HepG2 (cell line): ENCODE results near the gene RAB40C. TPM values are rescaled to one million over a fixed set of nuclear protein-coding genes. Genes with fewer than 3 reads are reported as not detected.

Experiments
- ATAC-seq: fragments of 200-7000 bp; cut with Tn5 transposase; 3 replicates; pipeline ENCODE4 v1.9.1; 2020; ENCODE audit warnings: mild to moderate bottlenecking, moderate library complexity
- BruUV-seq: library from RNA; stranded (reverse); fragments of 400-500 nt; replicated peaks from 2 replicates; lab custom pipeline; 2021; lab: Mats Ljungman, UMichigan
- CTCF ChIA-PET: fragments of 300-600 bp; formaldehyde crosslinking; extraction: SDS; loops from one replicate; lab custom pipeline; 2021; ENCODE audit warnings: low total read pairs, inconsistent platforms, low intra/inter-chr PET ratio; lab: Yijun Ruan, JAX
- POLR2A ChIA-PET: fragments of 350-600 bp; sonication (Branson Sonifier 250); formaldehyde crosslinking; loops from one replicate; lab custom pipeline; 2020; ENCODE audit warnings: antibody characterized with exemption, inconsistent platforms; lab: Yijun Ruan, JAX
- DNase-seq: peaks from one replicate; pipeline ENCODE4 v3.0.0-alpha.2; 2015; ENCODE audit warnings: low spot score
- FAIRE-seq: peaks from 3 replicates; lab custom pipeline; 2011; peaks lifted over from hg19 to GRCh38; lab: Jason Lieb, UNC
- H2AFZ ChIP-seq: one replicate; pipeline ENCODE4 v1.6.1; 2011; ENCODE audit warnings: low read length, inconsistent platforms
- H3K27ac ChIP-seq: fragments of 300-600 bp; 3 replicates; pipeline ENCODE4 v1.8.0; 2011; ENCODE audit warnings: mixed run types, mild to moderate bottlenecking, mixed read lengths, low read length, inconsistent platforms; ENCODE audit not compliant: insufficient read depth; ENCODE audit errors: extremely low read length
- H3K27me3 ChIP-seq, 2 experiments: fragments of 200-600 bp in 1 of 2; 2 replicates in 1 of 2; 3 replicates in 1 of 2; pipeline versions ENCODE4 v1.6.0 to v1.8.0; 2011; ENCODE audit warnings: low read length in 2 of 2, mild to moderate bottlenecking in 2 of 2, moderate library complexity in 2 of 2, inconsistent platforms in 1 of 2; ENCODE audit not compliant: insufficient read depth in 2 of 2, control insufficient read depth in 1 of 2
- H3K36me3 ChIP-seq, 2 experiments: fragments of 200-600 bp in 1 of 2; replicated peaks in 1 of 2; 2 replicates in 1 of 2; 3 replicates in 1 of 2; pipeline versions ENCODE4 v1.5.1 to v1.8.0; 2011; ENCODE audit warnings: low read length in 2 of 2, inconsistent platforms in 1 of 2; ENCODE audit not compliant: insufficient read depth in 2 of 2, control insufficient read depth in 1 of 2
- H3K4me1 ChIP-seq: 2 replicates; pipeline ENCODE4 v1.5.1; 2012; ENCODE audit warnings: low read length, inconsistent platforms; ENCODE audit not compliant: insufficient read depth
- H3K4me2 ChIP-seq: 2 replicates; pipeline ENCODE4 v1.6.0; 2011; ENCODE audit warnings: low read depth, low read length, inconsistent platforms
- H3K4me3 ChIP-seq, 3 experiments: fragments of 200-600 bp in 1 of 3; sonication (generic), shearing (Covaris generic) in 1 of 3; replicated peaks in 1 of 3; 2 replicates each; pipeline ENCODE4 v1.5.1; 2011 to 2016; ENCODE audit warnings: low read length in 3 of 3, inconsistent platforms in 2 of 3, low read depth in 2 of 3, mild to moderate bottlenecking in 2 of 3, control low read depth in 1 of 3, mixed read lengths in 1 of 3; ENCODE audit not compliant: insufficient read depth in 1 of 3
- H3K79me2 ChIP-seq: one replicate; pipeline ENCODE4 v1.6.1; 2011; ENCODE audit warnings: low read length, inconsistent platforms; ENCODE audit not compliant: insufficient read depth
- H3K9ac ChIP-seq: 2 replicates; pipeline ENCODE4 v1.6.0; 2011; ENCODE audit warnings: mild to moderate bottlenecking, low read depth, low read length, inconsistent platforms; ENCODE audit not compliant: insufficient read depth
- H3K9me3 ChIP-seq: 2 replicates; pipeline ENCODE4 v1.5.1; 2012; ENCODE audit warnings: mild to moderate bottlenecking, low read length
- H4K20me1 ChIP-seq: 2 replicates; pipeline ENCODE4 v1.6.0; 2011; ENCODE audit warnings: inconsistent platforms, mild to moderate bottlenecking, low read length, moderate library complexity; ENCODE audit not compliant: insufficient read depth
- FOSL2 ChIP-seq: sonication (generic); formaldehyde crosslinking; IDR thresholded peaks from 2 replicates; pipeline ENCODE4 v1.4.0; 2020; ENCODE audit warnings: missing genetic modification reagents
- FOXJ3 ChIP-seq: sonication (generic); formaldehyde crosslinking; IDR thresholded peaks from 2 replicates; pipeline ENCODE4 v1.4.0; 2020; ENCODE audit warnings: missing genetic modification reagents, mild to moderate bottlenecking, borderline replicate concordance
- HOXA7 ChIP-seq: sonication (generic); formaldehyde crosslinking; IDR thresholded peaks from 2 replicates; pipeline ENCODE4 v1.8.1; 2022; ENCODE audit warnings: mild to moderate bottlenecking, missing genetic modification reagents, moderate library complexity
- PTBP1 ChIP-seq: fragments of 200-400 bp; formaldehyde crosslinking; IDR thresholded peaks from 2 replicates; pipeline ENCODE4 v1.6.1; 2018; ENCODE audit warnings: low read length, low read depth; ENCODE audit not compliant: poor library complexity, severe bottlenecking
- ZNF251 ChIP-seq: sonication (generic); formaldehyde crosslinking; IDR thresholded peaks from 2 replicates; pipeline ENCODE4 v1.9.0; 2021; ENCODE audit warnings: mild to moderate bottlenecking, missing genetic modification reagents
- ZNF350 ChIP-seq: sonication (generic); formaldehyde crosslinking; IDR thresholded peaks from 2 replicates; pipeline ENCODE4 v1.4.0; 2020; ENCODE audit warnings: mild to moderate bottlenecking, low read depth, missing genetic modification reagents, borderline replicate concordance
- ZNF720 ChIP-seq: sonication (generic); formaldehyde crosslinking; IDR thresholded peaks from 2 replicates; pipeline ENCODE4 v1.4.0; 2020; ENCODE audit warnings: missing genetic modification reagents
- ZNF891 ChIP-seq: sonication (generic); formaldehyde crosslinking; IDR thresholded peaks from 2 replicates; pipeline ENCODE4 v1.5.0; 2020; ENCODE audit warnings: mild to moderate bottlenecking, missing genetic modification reagents
- WGBS: methylation state at CpG from one replicate; pipeline ENCODE4 v1.1.6; 2017; ENCODE audit warnings: low lambda C conversion rate; 5-methylcytosine and 5-hydroxymethylcytosine counted together
- in situ Hi-C: cut with HindIII; loops from 2 replicates; pipeline ENCODE4 v1.10.0; 2017; ENCODE audit warnings: low pct_unique_long_range_greater_than_20kb; ENCODE audit not compliant: extremely low pct_ligation_motif_present
- intact Hi-C: fragments of 100-400 bp; cut with micrococcal nuclease; formaldehyde crosslinking; loops from one replicate; pipeline ENCODE4 v1.10.0; 2022; ENCODE audit not compliant: unreplicated experiment
- polyA plus RNA-seq, 8 experiments: library from polyadenylated mRNA; depleted of rRNA in 3 of 8; stranded (reverse) in 7 of 8; unstranded in 1 of 8; fragments of >200 nt; fragmentation: Illumina TruSeq in 4 of 8; extraction: Trizol in 4 of 8; gene quantifications; 2 replicates each; pipeline versions ENCODE4 v1.2.1 to v1.2.3, GENCODE V29; 2011 to 2016; ENCODE audit warnings: low read depth in 4 of 8, missing spikeins in 1 of 8, mixed read lengths in 1 of 8; ENCODE audit not compliant: insufficient read depth in 1 of 8
- total RNA-seq, 5 experiments: library from RNA; depleted of rRNA; stranded (reverse); fragments of >200 nt; fragmentation: Illumina TruSeq; extraction: Trizol; gene quantifications; 2 replicates each; pipeline ENCODE4 v1.2.3, GENCODE V29; 2016; ENCODE audit warnings: low read depth in 1 of 5
- TF ChIP-seq, protein P1 (sequence below): sonication (generic); formaldehyde crosslinking; IDR thresholded peaks from 2 replicates; pipeline ENCODE4 v1.5.1; 2020; ENCODE audit warnings: missing genetic modification reagents, mild to moderate bottlenecking, borderline replicate concordance
- TF ChIP-seq, protein P2 (sequence below): sonication (generic); formaldehyde crosslinking; IDR thresholded peaks from 2 replicates; pipeline ENCODE4 v1.4.0; 2020; ENCODE audit warnings: missing genetic modification reagents

RAB40C gene
- total and polyA plus RNA-seq, 2 of the 13 experiments (the other 11 are each of a cell fraction or from before 2014, with no cell fraction given): 7.7 to 11.5 TPM

DNA sequence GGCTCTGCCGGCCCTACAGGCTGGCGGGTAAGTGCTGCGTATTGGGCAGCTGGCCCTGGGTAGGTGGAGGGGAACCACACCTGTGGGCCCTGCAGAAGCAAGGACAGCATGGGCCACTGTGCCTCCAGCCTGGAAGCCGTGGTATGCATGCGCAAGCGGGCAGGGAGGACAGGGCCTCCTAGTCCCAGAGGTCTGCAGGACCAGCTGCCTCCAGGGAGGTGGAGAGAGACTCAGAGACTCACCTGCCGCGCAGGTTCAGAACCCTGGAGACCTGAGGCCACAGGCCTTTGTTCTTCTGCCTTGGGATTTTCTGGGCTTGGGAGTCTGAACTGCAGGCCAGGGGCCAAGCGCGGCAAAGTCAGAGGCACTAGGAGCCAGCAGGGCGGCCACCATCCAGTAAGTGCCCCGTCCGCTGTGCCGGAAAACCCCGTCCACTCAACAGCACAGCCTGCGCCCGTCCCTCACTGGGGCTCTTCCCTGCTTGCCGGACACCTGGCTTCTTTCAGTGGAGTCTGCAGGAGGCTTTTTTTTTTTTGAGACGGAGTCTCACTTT lies 8.8 kb upstream of the RAB40C start:
- peaks cover 20% of the 10 kb centered on the region for H3K4me1 ChIP-seq
- FAIRE-seq (no peak), DNase-seq (no peak), ATAC-seq (no peak)
- H3K4me2 ChIP-seq: no peak overlapping the region
- POLR2A ChIA-PET: interaction anchor here (0.7 kb wide), 1 partner anchor 11 kb away, joined by 3 read pairs; no protein-coding TSS in a partner anchor
- intact Hi-C loops: loop anchor here (10.0 kb wide), 1 partner anchor 64 kb away; the partner anchor contains the start of genes MCRIP2 and WDR90
- H3K4me3 ChIP-seq: no peak overlapping the region
- H3K79me2 ChIP-seq: no peaks in the 10 kb centered on the region
- no peak overlapping the region for H2AFZ ChIP-seq
- no peaks in the 10 kb centered on the region for H3K9me3 ChIP-seq
- H4K20me1 ChIP-seq: no peaks in the 10 kb centered on the region
- BruUV-seq: no TSS peak
- CTCF ChIA-PET: no interaction called here
- H3K9ac ChIP-seq: no peak overlapping the region
- H3K27ac ChIP-seq: no peak overlapping the region
- H3K36me3 ChIP-seq: no peaks in the 10 kb centered on the region
- TF ChIP-seq FOXJ3 (CRISPR knock-in tag) (no peak), ZNF720 (CRISPR knock-in tag) (no peak), HOXA7 (CRISPR knock-in tag) (no peak), PTBP1 (no peak), ZNF891 (no peak)
- TF ChIP-seq, protein P1, sequence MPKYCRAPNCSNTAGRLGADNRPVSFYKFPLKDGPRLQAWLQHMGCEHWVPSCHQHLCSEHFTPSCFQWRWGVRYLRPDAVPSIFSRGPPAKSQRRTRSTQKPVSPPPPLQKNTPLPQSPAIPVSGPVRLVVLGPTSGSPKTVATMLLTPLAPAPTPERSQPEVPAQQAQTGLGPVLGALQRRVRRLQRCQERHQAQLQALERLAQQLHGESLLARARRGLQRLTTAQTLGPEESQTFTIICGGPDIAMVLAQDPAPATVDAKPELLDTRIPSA (CRISPR knock-in tag): no peak
- H3K27me3 ChIP-seq: no peaks in the 10 kb centered on the region
- 98% methylated on average over 11 of the region's 19 CpGs for WGBS
- in situ Hi-C loops: no loop called here

DNA sequence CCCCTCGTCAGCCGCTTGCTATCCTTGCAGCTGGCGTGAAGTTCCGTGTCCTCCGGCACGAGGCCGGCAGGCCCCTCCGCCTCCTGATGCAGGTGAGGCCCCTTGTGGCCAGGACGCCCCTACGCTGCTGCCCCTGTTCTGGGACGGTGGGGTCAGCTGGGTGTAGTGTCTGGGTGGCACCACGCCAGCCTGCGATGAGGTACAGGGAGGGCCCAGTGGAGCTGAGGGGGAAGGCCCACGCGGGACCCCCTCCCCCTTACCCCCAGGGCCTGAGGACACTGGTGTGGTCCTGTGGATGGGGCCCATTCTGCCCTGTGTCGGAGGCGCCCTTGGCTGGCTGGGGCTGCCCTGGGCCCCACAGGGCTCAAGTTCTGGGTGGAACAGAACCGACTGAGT lies 7.7 kb upstream of the RAB40C start:
- in situ Hi-C loops (no loop called here), intact Hi-C loops (loop anchor here (10.0 kb wide), 1 partner anchor 63 kb away; the partner anchor contains the start of genes MCRIP2 and WDR90)
- H3K4me2 ChIP-seq: no peak overlapping the region
- CTCF ChIA-PET: no interaction called here
- H3K9ac ChIP-seq: no peak overlapping the region
- WGBS: 73% methylated on average over 3 of the region's 18 CpGs
- DNase-seq: no peak
- no peak overlapping the region for H3K27ac ChIP-seq
- H3K79me2 ChIP-seq: no peaks in the 10 kb centered on the region
- H3K9me3 ChIP-seq: no peaks in the 10 kb centered on the region
- no peaks in the 10 kb centered on the region for H4K20me1 ChIP-seq
- no peak overlapping the region for H3K4me3 ChIP-seq
- H3K27me3 ChIP-seq: no peaks in the 10 kb centered on the region
- H3K4me1 ChIP-seq: peaks cover 23% of the 10 kb centered on the region
- FAIRE-seq: no peak
- H2AFZ ChIP-seq: no peak overlapping the region
- H3K36me3 ChIP-seq: no peaks in the 10 kb centered on the region
- POLR2A ChIA-PET: no interaction called here
- BruUV-seq: no TSS peak
- no peak for ATAC-seq
- TF ChIP-seq ZNF251: no peak
- TF ChIP-seq ZNF350 (CRISPR knock-in tag): no peak
- TF ChIP-seq, protein P2, sequence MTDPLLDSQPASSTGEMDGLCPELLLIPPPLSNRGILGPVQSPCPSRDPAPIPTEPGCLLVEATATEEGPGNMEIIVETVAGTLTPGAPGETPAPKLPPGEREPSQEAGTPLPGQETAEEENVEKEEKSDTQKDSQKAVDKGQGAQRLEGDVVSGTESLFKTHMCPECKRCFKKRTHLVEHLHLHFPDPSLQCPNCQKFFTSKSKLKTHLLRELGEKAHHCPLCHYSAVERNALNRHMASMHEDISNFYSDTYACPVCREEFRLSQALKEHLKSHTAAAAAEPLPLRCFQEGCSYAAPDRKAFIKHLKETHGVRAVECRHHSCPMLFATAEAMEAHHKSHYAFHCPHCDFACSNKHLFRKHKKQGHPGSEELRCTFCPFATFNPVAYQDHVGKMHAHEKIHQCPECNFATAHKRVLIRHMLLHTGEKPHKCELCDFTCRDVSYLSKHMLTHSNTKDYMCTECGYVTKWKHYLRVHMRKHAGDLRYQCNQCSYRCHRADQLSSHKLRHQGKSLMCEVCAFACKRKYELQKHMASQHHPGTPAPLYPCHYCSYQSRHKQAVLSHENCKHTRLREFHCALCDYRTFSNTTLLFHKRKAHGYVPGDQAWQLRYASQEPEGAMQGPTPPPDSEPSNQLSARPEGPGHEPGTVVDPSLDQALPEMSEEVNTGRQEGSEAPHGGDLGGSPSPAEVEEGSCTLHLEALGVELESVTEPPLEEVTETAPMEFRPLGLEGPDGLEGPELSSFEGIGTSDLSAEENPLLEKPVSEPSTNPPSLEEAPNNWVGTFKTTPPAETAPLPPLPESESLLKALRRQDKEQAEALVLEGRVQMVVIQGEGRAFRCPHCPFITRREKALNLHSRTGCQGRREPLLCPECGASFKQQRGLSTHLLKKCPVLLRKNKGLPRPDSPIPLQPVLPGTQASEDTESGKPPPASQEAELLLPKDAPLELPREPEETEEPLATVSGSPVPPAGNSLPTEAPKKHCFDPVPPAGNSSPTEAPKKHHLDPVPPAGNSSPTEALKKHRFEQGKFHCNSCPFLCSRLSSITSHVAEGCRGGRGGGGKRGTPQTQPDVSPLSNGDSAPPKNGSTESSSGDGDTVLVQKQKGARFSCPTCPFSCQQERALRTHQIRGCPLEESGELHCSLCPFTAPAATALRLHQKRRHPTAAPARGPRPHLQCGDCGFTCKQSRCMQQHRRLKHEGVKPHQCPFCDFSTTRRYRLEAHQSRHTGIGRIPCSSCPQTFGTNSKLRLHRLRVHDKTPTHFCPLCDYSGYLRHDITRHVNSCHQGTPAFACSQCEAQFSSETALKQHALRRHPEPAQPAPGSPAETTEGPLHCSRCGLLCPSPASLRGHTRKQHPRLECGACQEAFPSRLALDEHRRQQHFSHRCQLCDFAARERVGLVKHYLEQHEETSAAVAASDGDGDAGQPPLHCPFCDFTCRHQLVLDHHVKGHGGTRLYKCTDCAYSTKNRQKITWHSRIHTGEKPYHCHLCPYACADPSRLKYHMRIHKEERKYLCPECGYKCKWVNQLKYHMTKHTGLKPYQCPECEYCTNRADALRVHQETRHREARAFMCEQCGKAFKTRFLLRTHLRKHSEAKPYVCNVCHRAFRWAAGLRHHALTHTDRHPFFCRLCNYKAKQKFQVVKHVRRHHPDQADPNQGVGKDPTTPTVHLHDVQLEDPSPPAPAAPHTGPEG (CRISPR knock-in tag): no peak
- TF ChIP-seq FOSL2 (CRISPR knock-in tag): no peak
